A673 (cell line): Measurements from ENCODE around the gene ST3GAL6.

Source experiments
- EZH2 ChIP-seq: fragments of 200-600 bp; sonication (generic); IDR thresholded peaks from 2 replicates; pipeline ENCODE4 v1.6.1; 2017; ENCODE audit warnings: borderline replicate concordance, low read depth, mild to moderate bottlenecking, mixed read lengths, antibody characterized with exemption, low read length; ENCODE audit not compliant: poor library complexity, severe bottlenecking
- TF ChIP-seq, protein P1 (sequence below): fragments of 300-800, 200-600 bp; sonication (generic); conservative IDR thresholded peaks from 2 replicates; pipeline ENCODE4 v1.5.1; 2017; ENCODE audit warnings: low read depth, mild to moderate bottlenecking, antibody characterized with exemption, low read length, moderate library complexity, mixed read lengths

DNA sequence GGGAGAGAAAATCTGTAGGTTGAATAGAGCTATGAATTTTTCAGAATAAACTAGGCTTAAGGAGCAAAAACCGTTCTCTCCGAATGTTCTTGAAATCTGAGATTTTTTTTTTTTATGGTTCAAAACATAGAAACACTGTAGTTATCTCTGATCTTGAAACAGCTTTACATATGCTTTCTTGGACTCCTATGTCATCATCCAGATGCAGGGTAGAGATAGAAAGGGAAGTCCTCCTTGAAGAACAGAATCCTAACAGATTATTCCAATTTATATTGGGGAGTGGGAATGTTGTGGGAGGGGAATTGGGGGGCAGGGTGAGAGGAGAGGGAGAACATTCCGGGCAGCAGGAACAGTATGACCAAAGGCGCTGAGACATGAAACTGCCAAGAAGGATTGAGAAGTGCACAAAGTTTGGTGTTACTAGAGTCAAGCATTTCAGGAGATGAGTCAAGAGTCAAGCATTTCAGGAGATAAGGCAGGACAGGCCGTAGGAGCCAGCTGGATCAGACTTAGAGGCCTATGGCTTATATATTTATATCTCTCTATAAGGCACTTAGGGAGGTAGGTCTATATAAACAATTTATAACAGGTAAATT is 21.9 kb upstream of the ST3GAL6 start:
- TF ChIP-seq, protein P1, sequence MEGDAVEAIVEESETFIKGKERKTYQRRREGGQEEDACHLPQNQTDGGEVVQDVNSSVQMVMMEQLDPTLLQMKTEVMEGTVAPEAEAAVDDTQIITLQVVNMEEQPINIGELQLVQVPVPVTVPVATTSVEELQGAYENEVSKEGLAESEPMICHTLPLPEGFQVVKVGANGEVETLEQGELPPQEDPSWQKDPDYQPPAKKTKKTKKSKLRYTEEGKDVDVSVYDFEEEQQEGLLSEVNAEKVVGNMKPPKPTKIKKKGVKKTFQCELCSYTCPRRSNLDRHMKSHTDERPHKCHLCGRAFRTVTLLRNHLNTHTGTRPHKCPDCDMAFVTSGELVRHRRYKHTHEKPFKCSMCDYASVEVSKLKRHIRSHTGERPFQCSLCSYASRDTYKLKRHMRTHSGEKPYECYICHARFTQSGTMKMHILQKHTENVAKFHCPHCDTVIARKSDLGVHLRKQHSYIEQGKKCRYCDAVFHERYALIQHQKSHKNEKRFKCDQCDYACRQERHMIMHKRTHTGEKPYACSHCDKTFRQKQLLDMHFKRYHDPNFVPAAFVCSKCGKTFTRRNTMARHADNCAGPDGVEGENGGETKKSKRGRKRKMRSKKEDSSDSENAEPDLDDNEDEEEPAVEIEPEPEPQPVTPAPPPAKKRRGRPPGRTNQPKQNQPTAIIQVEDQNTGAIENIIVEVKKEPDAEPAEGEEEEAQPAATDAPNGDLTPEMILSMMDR, result no peak
- no peak for TF ChIP-seq EZH2
